GM12878 (cell line): ENCODE measurements around the gene GABBR2.

Source experiments
- BACH1 ChIP-seq: fragments of 450-650 bp; IDR thresholded peaks from 2 replicates; pipeline ENCODE4 v1.6.1; 2017; ENCODE audit warnings: mild to moderate bottlenecking, borderline replicate concordance
- CTCF ChIP-seq, 3 experiments: IDR thresholded peaks in 2 of 3; conservative IDR thresholded peaks in 1 of 3; 2 replicates each; pipeline ENCODE4 v1.5.1; 2011; ENCODE audit warnings: low read depth in 3 of 3, low read length in 3 of 3, mild to moderate bottlenecking in 3 of 3, control low read depth in 2 of 3, moderate library complexity in 2 of 3, inconsistent platforms in 1 of 3, mixed read lengths in 1 of 3; ENCODE audit not compliant: control insufficient read depth in 2 of 3, insufficient read depth in 1 of 3; ENCODE audit errors: extremely low read depth in 1 of 3
- EZH2 ChIP-seq: IDR thresholded peaks from 2 replicates; pipeline ENCODE4 v1.6.1; 2012; ENCODE audit warnings: low read depth, mild to moderate bottlenecking, control low read depth, inconsistent platforms, low read length, borderline replicate concordance; ENCODE audit not compliant: control insufficient read depth
- NBN ChIP-seq: fragments of 450-650 bp; IDR thresholded peaks from 2 replicates; pipeline ENCODE4 v1.6.1; 2016
- SKIL ChIP-seq: fragments of 450-650 bp; IDR thresholded peaks from 2 replicates; pipeline ENCODE4 v1.6.1; 2017; ENCODE audit warnings: mild to moderate bottlenecking, low read depth, inconsistent platforms; ENCODE audit not compliant: poor library complexity, severe bottlenecking
- SREBF1 ChIP-seq: IDR thresholded peaks from 2 replicates; pipeline ENCODE4 v1.6.1; 2012; ENCODE audit warnings: mild to moderate bottlenecking, low read length
- TAF1 ChIP-seq: IDR thresholded peaks from 2 replicates; pipeline ENCODE4 v1.6.1; 2011; ENCODE audit warnings: mild to moderate bottlenecking, low read depth, low read length, borderline replicate concordance
- TF ChIP-seq, protein P1 (sequence below): IDR thresholded peaks from 2 replicates; pipeline ENCODE4 v1.6.1; 2012; ENCODE audit warnings: low read depth, low read length, improper control_type of control experiment

GRCh38 chr9:98345011-98345410 lies 363.7 kb downstream of the GABBR2 start:
- TF ChIP-seq NBN (no peak), CTCF (IDR thresholded peaks at IDR 0.05 in 2 of 3, conservative IDR thresholded peaks at IDR 0.05 in 1 of 3; ENCODE audit: control insufficient read depth in 2 of 3, extremely low read depth in 1 of 3, insufficient read depth in 1 of 3, low read depth in 3 of 3, low read length in 3 of 3) (no peak), TAF1 (no peak), BACH1 (no peak), SKIL (no peak), EZH2 (no peak), SREBF1 (no peak)
- TF ChIP-seq, protein P1, sequence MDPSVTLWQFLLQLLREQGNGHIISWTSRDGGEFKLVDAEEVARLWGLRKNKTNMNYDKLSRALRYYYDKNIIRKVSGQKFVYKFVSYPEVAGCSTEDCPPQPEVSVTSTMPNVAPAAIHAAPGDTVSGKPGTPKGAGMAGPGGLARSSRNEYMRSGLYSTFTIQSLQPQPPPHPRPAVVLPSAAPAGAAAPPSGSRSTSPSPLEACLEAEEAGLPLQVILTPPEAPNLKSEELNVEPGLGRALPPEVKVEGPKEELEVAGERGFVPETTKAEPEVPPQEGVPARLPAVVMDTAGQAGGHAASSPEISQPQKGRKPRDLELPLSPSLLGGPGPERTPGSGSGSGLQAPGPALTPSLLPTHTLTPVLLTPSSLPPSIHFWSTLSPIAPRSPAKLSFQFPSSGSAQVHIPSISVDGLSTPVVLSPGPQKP: no peak
